HL-60 (cell line): ENCODE results near the gene TTC1.

ENCODE experiments used
- CTCF ChIP-seq: IDR thresholded peaks from one replicate; pipeline ENCODE4 v1.5.1; 2011; ENCODE audit warnings: low read length, control low read depth, inconsistent platforms; ENCODE audit not compliant: insufficient read depth
- GABPA ChIP-seq: IDR thresholded peaks from 2 replicates; pipeline ENCODE4 v1.6.1; 2012; ENCODE audit warnings: low read depth
- REST ChIP-seq: IDR thresholded peaks from 2 replicates; pipeline ENCODE4 v1.6.1; 2012; ENCODE audit warnings: low read depth; ENCODE audit not compliant: insufficient replicate concordance

GRCh38 chr5:160007514-160007913, 1.4 kb upstream of the TTC1 start:
- no peak for TF ChIP-seq REST
- TF ChIP-seq CTCF: no peak
- no peak for TF ChIP-seq GABPA
